HepG2 (cell line): ENCODE measurements around the gene HPCAL1. TPM values are rescaled to one million over a fixed set of nuclear protein-coding genes. Genes with fewer than 3 reads are reported as not detected.
A peak's percentile ranks its signal among the peaks of the same experiment; 100 is the strongest.

Experiments used
- GZF1 ChIP-seq: sonication (generic); formaldehyde crosslinking; IDR thresholded peaks from 2 replicates; pipeline ENCODE4 v1.5.1; 2020; ENCODE audit warnings: mild to moderate bottlenecking, missing genetic modification reagents
- HDAC1 ChIP-seq: sonication (generic); formaldehyde crosslinking; IDR thresholded peaks from 2 replicates; pipeline ENCODE4 v1.5.1; 2020; ENCODE audit warnings: mild to moderate bottlenecking, missing genetic modification reagents
- HINFP ChIP-seq: sonication (generic); formaldehyde crosslinking; IDR thresholded peaks from 2 replicates; pipeline ENCODE4 v1.4.0; 2020; ENCODE audit warnings: low read depth, mild to moderate bottlenecking, missing genetic modification reagents
- HNF4G ChIP-seq, 2 experiments: sonication (generic) in 1 of 2; formaldehyde crosslinking in 1 of 2; IDR thresholded peaks; 2 replicates each; pipeline versions ENCODE4 v1.4.0 to v1.6.1; 2011 to 2020; ENCODE audit warnings: borderline replicate concordance in 2 of 2, low read depth in 2 of 2, mild to moderate bottlenecking in 2 of 2, low read length in 1 of 2, missing genetic modification reagents in 1 of 2, moderate library complexity in 1 of 2
- RNF219 ChIP-seq: sonication (generic); formaldehyde crosslinking; IDR thresholded peaks from 2 replicates; pipeline ENCODE4 v1.5.0; 2020; ENCODE audit warnings: mild to moderate bottlenecking, missing genetic modification reagents
- SP2 ChIP-seq: sonication (generic); formaldehyde crosslinking; IDR thresholded peaks from 2 replicates; pipeline ENCODE4 v1.5.1; 2020; ENCODE audit warnings: mild to moderate bottlenecking, missing genetic modification reagents
- TFE3 ChIP-seq: IDR thresholded peaks from 2 replicates; pipeline ENCODE4 v1.6.1; 2016
- THAP7 ChIP-seq: sonication (generic); formaldehyde crosslinking; IDR thresholded peaks from 2 replicates; pipeline ENCODE4 v1.8.1; 2023; ENCODE audit warnings: mild to moderate bottlenecking, missing genetic modification reagents
- ZFP1 ChIP-seq: IDR thresholded peaks from 2 replicates; pipeline ENCODE4 v1.6.1; 2016
- ZFY ChIP-seq: sonication (generic); formaldehyde crosslinking; IDR thresholded peaks from 2 replicates; pipeline ENCODE4 v1.4.0; 2020; ENCODE audit warnings: missing genetic modification reagents
- ZNF335 ChIP-seq: sonication (generic); formaldehyde crosslinking; IDR thresholded peaks from 2 replicates; pipeline ENCODE4 v1.4.0; 2020; ENCODE audit warnings: missing genetic modification reagents
- ZNF605 ChIP-seq: sonication (generic); formaldehyde crosslinking; IDR thresholded peaks from 2 replicates; pipeline ENCODE4 v1.8.0; 2022; ENCODE audit warnings: mild to moderate bottlenecking, missing genetic modification reagents
- ZNF609 ChIP-seq: sonication (generic); formaldehyde crosslinking; IDR thresholded peaks from 2 replicates; pipeline ENCODE4 v1.4.0; 2020; ENCODE audit warnings: mild to moderate bottlenecking, missing genetic modification reagents, borderline replicate concordance
- ZNF703 ChIP-seq: sonication (generic); formaldehyde crosslinking; IDR thresholded peaks from 2 replicates; pipeline ENCODE4 v1.5.1; 2020; ENCODE audit warnings: missing genetic modification reagents, mild to moderate bottlenecking, moderate library complexity, borderline replicate concordance
- ZNF704 ChIP-seq: sonication (generic); formaldehyde crosslinking; IDR thresholded peaks from 2 replicates; pipeline ENCODE4 v1.8.1; 2023; ENCODE audit warnings: mild to moderate bottlenecking, inconsistent platforms, moderate library complexity, missing genetic modification reagents, borderline replicate concordance
- polyA plus RNA-seq, 8 experiments: library from polyadenylated mRNA; depleted of rRNA in 3 of 8; stranded (reverse) in 7 of 8; unstranded in 1 of 8; fragments of >200 nt; fragmentation: Illumina TruSeq in 4 of 8; extraction: Trizol in 4 of 8; gene quantifications; 2 replicates each; pipeline versions ENCODE4 v1.2.1 to v1.2.3, GENCODE V29; 2011 to 2016; ENCODE audit warnings: low read depth in 4 of 8, missing spikeins in 1 of 8, mixed read lengths in 1 of 8; ENCODE audit not compliant: insufficient read depth in 1 of 8
- total RNA-seq, 5 experiments: library from RNA; depleted of rRNA; stranded (reverse); fragments of >200 nt; fragmentation: Illumina TruSeq; extraction: Trizol; gene quantifications; 2 replicates each; pipeline ENCODE4 v1.2.3, GENCODE V29; 2016; ENCODE audit warnings: low read depth in 1 of 5

Gene HPCAL1
- total and polyA plus RNA-seq, 2 of the 13 experiments (the other 11 are each of a cell fraction or from before 2014, with no cell fraction given) = 29.5 to 29.9 TPM

- TF ChIP-seq ZNF609 (CRISPR knock-in tag) (peak; percentile 50; the same call in 1 of the 2 replicates), HNF4G (IDR thresholded peaks at IDR 0.05; ENCODE audit: borderline replicate concordance, low read depth, low read length) (no peak), HNF4G (CRISPR knock-in tag; IDR thresholded peaks at IDR 0.05; ENCODE audit: borderline replicate concordance, low read depth) (0 out of 2 replicates have a peak, but pooled peaks have one; percentile 60), HDAC1 (CRISPR knock-in tag) (no peak), GZF1 (no peak), TFE3 (CRISPR knock-in tag) (peak; percentile 68), ZFY (CRISPR knock-in tag) (peak; percentile 83), ZNF605 (CRISPR knock-in tag) (0 out of 2 replicates have a peak, but pooled peaks have one; percentile 12), RNF219 (no peak), ZNF704 (0 out of 2 replicates have a peak, but pooled peaks have one; percentile 34), HINFP (no peak), ZFP1 (no peak), THAP7 (peak; percentile 66; the same call in 1 of the 2 replicates), ZNF335 (CRISPR knock-in tag) (no peak), ZNF703 (CRISPR knock-in tag) (no peak), SP2 (CRISPR knock-in tag) (no peak)
Measured at GRCh38 chr2:10325278-10326145, 22.8 kb downstream of the HPCAL1 start (continued).
